ENCODE results near the gene KCNF1. TPM values are rescaled to one million over a fixed set of nuclear protein-coding genes. Genes with fewer than 3 reads are reported as not detected.

Gene KCNF1
- total RNA-seq, 1 donor: not detected

- no peak for TF ChIP-seq CTCF (IDR thresholded peaks at IDR 0.05; ENCODE audit: insufficient read depth, low read depth, low read length)
- DNase-seq (ENCODE audit: low read depth): no peak
- no peak overlapping the region for H3K4me3 ChIP-seq (ENCODE audit: low read depth, low read length)
These were observed 19.4 kb upstream of the KCNF1 start for GRCh38 chr2:10892316-10892715.

GRCh38 chr2:10892796-10893350 is 18.9 kb upstream of the KCNF1 start:
- no peak for TF ChIP-seq CTCF (IDR thresholded peaks at IDR 0.05; ENCODE audit: insufficient read depth, low read depth, low read length)
- no peak for DNase-seq (ENCODE audit: low read depth)

GRCh38 chr2:10894264-10894935 is 17.3 kb upstream of the KCNF1 start:
- DNase-seq (ENCODE audit: low read depth): no peak
- no peak overlapping the region for H3K4me3 ChIP-seq (ENCODE audit: low read depth, low read length)
- TF ChIP-seq CTCF (IDR thresholded peaks at IDR 0.05; ENCODE audit: insufficient read depth, low read depth, low read length): no peak

More at GRCh38 chr2:10892796-10893350, 18.9 kb upstream of the KCNF1 start:
- H3K4me3 ChIP-seq (ENCODE audit: low read depth, low read length): no peak overlapping the region

- no peak overlapping the region for H3K4me3 ChIP-seq (ENCODE audit: low read depth, low read length)
- TF ChIP-seq CTCF (IDR thresholded peaks at IDR 0.05; ENCODE audit: insufficient read depth, low read depth, low read length): no peak
- no peak for DNase-seq (ENCODE audit: low read depth)
These were observed 16.5 kb upstream of the KCNF1 start for GRCh38 chr2:10895231-10895630.

GRCh38 chr2:10897956-10898355 is 13.8 kb upstream of the KCNF1 start:
- DNase-seq (ENCODE audit: low read depth): no peak
- no peak for TF ChIP-seq CTCF (IDR thresholded peaks at IDR 0.05; ENCODE audit: insufficient read depth, low read depth, low read length)
- no peak overlapping the region for H3K4me3 ChIP-seq (ENCODE audit: low read depth, low read length)

- peak; percentile 12 for DNase-seq (ENCODE audit: low read depth)
- H3K4me3 ChIP-seq (ENCODE audit: low read depth, low read length): no peak overlapping the region
- peak; percentile 32 for TF ChIP-seq CTCF (IDR thresholded peaks at IDR 0.05; ENCODE audit: insufficient read depth, low read depth, low read length)
These were observed 11.3 kb upstream of the KCNF1 start for GRCh38 chr2:10900216-10901109.

Measured in fibroblast of villous mesenchyme (primary cell).